MCF 10A (cell line): ENCODE results near the gene RNASEH1. TPM values are rescaled to one million over a fixed set of nuclear protein-coding genes. Genes with fewer than 3 reads are reported as not detected.

Experiments
- BruUV-seq: library from RNA; stranded (reverse); fragments of 400-500 nt; replicated peaks from 2 replicates; lab custom pipeline; 2021; lab: Mats Ljungman, UMichigan
- CTCF ChIA-PET: fragments of 300-600 bp; sonication (Branson Sonifier 250); formaldehyde crosslinking; extraction: SDS; loops from one replicate; lab custom pipeline; 2021; ENCODE audit warnings: antibody characterized with exemption, inconsistent platforms; lab: Yijun Ruan, JAX
- POLR2A ChIA-PET: fragments of 300-600, 350-650 bp; sonication (Branson Sonifier 250); formaldehyde crosslinking; extraction: SDS; loops from one replicate; lab custom pipeline; 2020; ENCODE audit warnings: antibody characterized with exemption, inconsistent platforms; lab: Yijun Ruan, JAX
- DNase-seq: peaks from one replicate; pipeline ENCODE4 v3.0.0-alpha.2; 2018; ENCODE audit not compliant: unreplicated experiment
- H3K27ac Mint-ChIP-seq: one replicate; pipeline ENCODE4 v1.8.0; 2022; ENCODE audit warnings: mild to moderate bottlenecking, low read depth, mixed read lengths; ENCODE audit not compliant: unreplicated experiment
- H3K27me3 Mint-ChIP-seq: one replicate; pipeline ENCODE4 v1.8.0; 2022; ENCODE audit warnings: mixed read lengths; ENCODE audit not compliant: insufficient read depth, unreplicated experiment
- H3K36me3 Mint-ChIP-seq: one replicate; pipeline ENCODE4 v1.8.0; 2022; ENCODE audit warnings: mild to moderate bottlenecking, moderate library complexity, mixed read lengths; ENCODE audit not compliant: insufficient read depth, unreplicated experiment
- H3K4me1 Mint-ChIP-seq: one replicate; pipeline ENCODE4 v1.8.0; 2022; ENCODE audit warnings: mixed read lengths; ENCODE audit not compliant: insufficient read depth, unreplicated experiment
- H3K4me3 Mint-ChIP-seq: one replicate; pipeline ENCODE4 v1.8.0; 2022; ENCODE audit warnings: mild to moderate bottlenecking, moderate library complexity, mixed read lengths; ENCODE audit not compliant: unreplicated experiment
- H3K9me3 Mint-ChIP-seq: one replicate; pipeline ENCODE4 v1.8.0; 2022; ENCODE audit warnings: mixed read lengths; ENCODE audit not compliant: unreplicated experiment
- intact Hi-C: fragments of 100-400 bp; cut with micrococcal nuclease; formaldehyde crosslinking; loops from 2 replicates; pipeline ENCODE4 v1.14.1; 2022
- total RNA-seq: library from RNA; stranded (reverse); gene quantifications from 2 replicates; pipeline ENCODE4 v1.2.3, GENCODE V29; 2022
- TF ChIP-seq, protein P1 (sequence below): fragments of 200-600 bp; IDR thresholded peaks from one replicate; pipeline ENCODE4 v1.8.0; 2022; ENCODE audit warnings: antibody characterized with exemption, mild to moderate bottlenecking; ENCODE audit not compliant: unreplicated experiment

Gene RNASEH1
- total RNA-seq, 1 experiment from 2014 or later = 48.3 TPM

DNA sequence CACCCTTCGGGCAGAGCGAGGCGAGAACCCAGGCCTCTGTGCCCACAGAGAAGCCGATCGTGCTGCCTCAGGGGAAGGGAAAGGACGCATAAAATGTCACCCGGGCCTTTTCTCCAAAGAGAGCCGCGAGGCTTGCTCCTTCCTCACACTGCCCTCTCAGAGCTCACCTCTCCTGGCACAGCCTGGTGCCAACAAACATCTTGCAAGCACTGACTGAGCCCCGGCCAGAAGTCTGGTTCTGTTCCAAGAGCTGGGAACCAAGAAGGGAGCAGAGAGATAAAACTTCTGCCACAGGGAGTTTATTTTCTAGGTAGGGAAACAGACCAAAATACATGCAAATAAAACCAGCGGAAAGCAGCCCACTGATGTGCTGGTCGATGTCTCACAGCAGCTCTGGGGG lies 25.2 kb downstream of the RNASEH1 start:
- intact Hi-C loops = no loop called here
- Mint-ChIP-seq H3K4me3 (no peak overlapping the region), H3K36me3 (peaks cover 4% of the 10 kb centered on the region), H3K4me1 (peaks cover 15% of the 10 kb centered on the region), H3K27ac (no peak overlapping the region), H3K9me3 (no peaks in the 10 kb centered on the region), H3K27me3 (no peaks in the 10 kb centered on the region)
- CTCF ChIA-PET = interaction anchor here (1.2 kb wide), 1 partner anchor 13 kb away, joined by 3 read pairs; no protein-coding TSS in a partner anchor
- TF ChIP-seq, protein P1, sequence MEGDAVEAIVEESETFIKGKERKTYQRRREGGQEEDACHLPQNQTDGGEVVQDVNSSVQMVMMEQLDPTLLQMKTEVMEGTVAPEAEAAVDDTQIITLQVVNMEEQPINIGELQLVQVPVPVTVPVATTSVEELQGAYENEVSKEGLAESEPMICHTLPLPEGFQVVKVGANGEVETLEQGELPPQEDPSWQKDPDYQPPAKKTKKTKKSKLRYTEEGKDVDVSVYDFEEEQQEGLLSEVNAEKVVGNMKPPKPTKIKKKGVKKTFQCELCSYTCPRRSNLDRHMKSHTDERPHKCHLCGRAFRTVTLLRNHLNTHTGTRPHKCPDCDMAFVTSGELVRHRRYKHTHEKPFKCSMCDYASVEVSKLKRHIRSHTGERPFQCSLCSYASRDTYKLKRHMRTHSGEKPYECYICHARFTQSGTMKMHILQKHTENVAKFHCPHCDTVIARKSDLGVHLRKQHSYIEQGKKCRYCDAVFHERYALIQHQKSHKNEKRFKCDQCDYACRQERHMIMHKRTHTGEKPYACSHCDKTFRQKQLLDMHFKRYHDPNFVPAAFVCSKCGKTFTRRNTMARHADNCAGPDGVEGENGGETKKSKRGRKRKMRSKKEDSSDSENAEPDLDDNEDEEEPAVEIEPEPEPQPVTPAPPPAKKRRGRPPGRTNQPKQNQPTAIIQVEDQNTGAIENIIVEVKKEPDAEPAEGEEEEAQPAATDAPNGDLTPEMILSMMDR = no peak
- BruUV-seq = no TSS peak
- DNase-seq = no peak
- POLR2A ChIA-PET = interaction anchor here (0.6 kb wide), 2 partner anchors 26 to 1721 kb away, joined by 3 read pairs; no protein-coding TSS in a partner anchor

DNA sequence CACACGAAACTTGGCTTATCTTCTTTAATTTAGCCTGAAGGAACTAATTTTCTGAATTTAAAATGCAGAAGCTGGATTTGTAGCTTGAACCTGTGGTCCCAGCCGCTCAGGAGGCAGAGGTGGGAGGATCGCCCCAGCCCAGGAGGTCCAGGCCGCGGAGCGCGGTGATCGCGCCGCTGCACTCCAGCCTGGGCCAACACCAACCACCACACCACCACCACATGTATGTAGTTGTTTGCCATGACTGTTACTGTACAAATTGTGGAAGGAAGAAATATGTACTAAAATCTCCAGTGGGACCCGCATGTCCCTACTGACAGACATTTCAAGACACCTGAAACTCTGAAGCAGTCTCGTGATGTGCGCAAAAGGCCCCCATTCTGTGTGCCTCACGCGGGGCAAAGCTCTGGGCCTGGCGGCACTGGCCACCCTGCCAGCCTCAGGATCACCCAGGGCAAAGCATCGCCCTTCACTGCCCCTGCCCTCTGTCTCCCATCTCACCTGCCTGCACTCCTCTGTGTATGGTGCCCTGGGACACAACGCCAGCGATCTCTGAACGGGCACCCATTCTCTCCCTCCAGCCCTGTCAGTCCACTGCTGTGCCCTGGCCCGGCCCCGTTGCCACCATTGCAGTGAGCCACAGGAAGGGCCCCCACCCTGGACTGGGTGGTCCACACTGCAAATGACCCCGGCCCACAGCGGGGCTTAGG lies 28.7 kb downstream of the RNASEH1 start:
- CTCF ChIA-PET = interaction anchor here (0.6 kb wide), 1 partner anchor 146 kb away, joined by 4 read pairs; no protein-coding TSS in a partner anchor
- Mint-ChIP-seq H3K36me3 (no peaks in the 10 kb centered on the region), H3K4me1 (no peaks in the 10 kb centered on the region), H3K9me3 (no peaks in the 10 kb centered on the region), H3K27ac (peak overlapping the region; percentile 58), H3K4me3 (no peak overlapping the region), H3K27me3 (no peaks in the 10 kb centered on the region)
- BruUV-seq = no TSS peak
- DNase-seq = no peak
- intact Hi-C loops = no loop called here
- POLR2A ChIA-PET = no interaction called here
- TF ChIP-seq, protein P1 = no peak

DNA sequence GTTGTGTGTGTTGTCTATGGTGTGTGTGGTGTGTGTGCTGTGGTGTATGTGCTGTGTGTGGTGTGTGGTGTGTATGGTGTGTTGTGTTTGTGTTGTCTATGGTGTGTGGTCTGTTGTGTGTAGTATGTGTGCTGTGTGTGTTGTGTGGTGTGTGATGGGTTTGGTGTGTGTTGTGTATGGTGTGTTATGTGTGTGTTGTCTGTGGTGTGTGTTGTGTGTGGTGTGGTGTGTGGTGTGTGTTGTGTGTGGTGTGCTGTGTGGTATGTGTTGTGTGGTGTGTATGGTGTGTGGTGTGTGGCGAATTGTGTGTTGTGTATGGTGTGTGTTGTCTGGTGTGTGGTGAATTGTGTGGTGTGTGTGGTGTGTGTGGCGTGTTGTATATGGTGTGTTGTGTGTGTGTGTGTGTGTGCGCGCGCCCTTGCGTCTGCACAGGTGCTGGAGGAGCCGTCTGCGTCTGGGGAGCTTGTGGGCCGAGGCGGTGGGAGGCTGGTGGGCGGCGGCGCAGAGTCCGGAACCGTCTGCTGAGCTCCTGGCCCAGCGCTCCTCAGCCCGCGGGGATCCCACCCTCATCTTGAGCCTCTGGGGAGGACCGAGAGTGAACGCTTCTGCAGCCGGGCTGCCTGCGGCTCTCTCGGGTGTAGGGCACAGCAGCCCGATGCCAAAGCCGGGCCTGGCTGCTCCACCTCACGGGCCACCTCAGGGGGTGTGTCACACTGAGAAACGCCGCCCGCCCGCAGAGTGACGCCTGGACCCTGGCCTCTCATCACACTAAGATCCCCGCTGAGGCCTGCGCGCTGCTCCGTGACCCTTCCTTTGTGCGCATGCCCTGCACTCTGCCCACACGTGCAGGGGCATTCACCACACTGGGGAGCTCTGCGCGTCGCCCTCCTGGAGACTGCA lies 30.0 kb downstream of the RNASEH1 start:
- DNase-seq = no peak
- Mint-ChIP-seq H3K27me3 (no peaks in the 10 kb centered on the region), H3K27ac (no peak overlapping the region), H3K36me3 (no peaks in the 10 kb centered on the region), H3K4me1 (no peaks in the 10 kb centered on the region), H3K9me3 (no peaks in the 10 kb centered on the region), H3K4me3 (no peak overlapping the region)
- intact Hi-C loops = no loop called here
- ChIA-PET CTCF (interaction anchor here (0.5 to 0.8 kb wide), 3 partner anchors 10 to 81 kb away, joined by 3 to 5 read pairs (median 4); no protein-coding TSS in a partner anchor), POLR2A (interaction anchor here (0.6 kb wide), 1 partner anchor 11 kb away, joined by 3 read pairs; no protein-coding TSS in a partner anchor)
- TF ChIP-seq, protein P1 = no peak
- BruUV-seq = no TSS peak

DNA sequence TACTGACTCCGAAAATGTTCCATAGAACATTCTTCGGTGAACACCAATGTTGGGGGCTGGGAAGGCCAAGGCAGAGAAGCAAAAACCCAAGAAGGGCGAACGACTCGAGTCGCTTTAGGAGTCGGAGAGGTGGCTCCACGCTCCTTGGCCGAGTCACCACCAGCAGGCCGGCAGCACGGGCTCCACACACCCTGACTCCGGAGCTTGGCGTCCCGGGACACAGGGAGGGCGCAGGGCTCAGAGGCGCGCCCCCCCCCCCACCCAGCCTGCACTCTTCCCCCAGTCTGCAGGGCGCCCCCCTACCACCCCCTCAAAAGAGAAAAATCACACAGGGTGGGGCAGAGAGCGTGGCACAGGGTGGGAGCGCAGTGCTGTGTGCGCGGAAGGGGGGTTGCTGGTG lies 31.3 kb downstream of the RNASEH1 start:
- intact Hi-C loops = no loop called here
- ChIA-PET POLR2A (interaction anchor here (0.9 kb wide), 1 partner anchor 10 kb away, joined by 4 read pairs; no protein-coding TSS in a partner anchor), CTCF (no interaction called here)
- Mint-ChIP-seq H3K9me3 (no peaks in the 10 kb centered on the region), H3K36me3 (no peaks in the 10 kb centered on the region), H3K4me3 (no peak overlapping the region), H3K27ac (no peak overlapping the region), H3K27me3 (no peaks in the 10 kb centered on the region), H3K4me1 (no peaks in the 10 kb centered on the region)
- TF ChIP-seq, protein P1 = no peak
- no peak for DNase-seq
- BruUV-seq = no TSS peak
